Measurements from ENCODE around the gene RGS13.

GRCh38 chr1:192697771-192698170, 61.8 kb downstream of the RGS13 start:
- TF ChIP-seq CTCF (IDR thresholded peaks at IDR 0.05): no peak
- no peak for TF ChIP-seq POLR2A (IDR thresholded peaks at IDR 0.05)
